Measurements from ENCODE around the gene SEC22A.
"Not testable (repeated sequence)": the region's sequence is repeated elsewhere in the genome, so short reads cannot be mapped to it uniquely, and the experiment has no call there.

SEC22A gene

DNA sequence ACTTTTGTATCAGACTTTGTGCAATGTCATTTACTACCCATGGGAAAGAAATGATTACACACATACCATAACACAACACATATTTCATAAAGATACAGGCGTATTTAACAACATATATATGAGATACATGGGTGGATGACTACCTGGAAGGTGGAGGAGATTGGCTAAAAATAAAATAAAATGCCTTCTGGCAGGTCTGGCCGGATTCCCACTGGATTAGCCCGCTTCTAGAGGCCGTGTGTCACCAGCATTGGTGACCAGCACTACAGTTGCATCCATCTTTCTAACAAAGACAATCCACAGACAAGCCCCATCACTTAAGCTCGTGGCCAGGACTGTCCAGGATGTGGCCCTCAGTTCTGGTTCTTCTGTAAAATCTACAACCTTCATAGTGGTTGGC, 21.0 kb upstream of the SEC22A start:
- DNase-seq (ENCODE audit: low spot score): no peak

- DNase-seq (ENCODE audit: low spot score): peak; percentile 21
Measured at GRCh38 chr3:123186695-123187094, 15.0 kb upstream of the SEC22A start.

- DNase-seq (ENCODE audit: low spot score): peak; percentile 46
Measured at GRCh38 chr3:123188058-123188457, 13.7 kb upstream of the SEC22A start.

GRCh38 chr3:123193448-123194101, 8.2 kb upstream of the SEC22A start:
- no peak for DNase-seq (ENCODE audit: low spot score)

DNA sequence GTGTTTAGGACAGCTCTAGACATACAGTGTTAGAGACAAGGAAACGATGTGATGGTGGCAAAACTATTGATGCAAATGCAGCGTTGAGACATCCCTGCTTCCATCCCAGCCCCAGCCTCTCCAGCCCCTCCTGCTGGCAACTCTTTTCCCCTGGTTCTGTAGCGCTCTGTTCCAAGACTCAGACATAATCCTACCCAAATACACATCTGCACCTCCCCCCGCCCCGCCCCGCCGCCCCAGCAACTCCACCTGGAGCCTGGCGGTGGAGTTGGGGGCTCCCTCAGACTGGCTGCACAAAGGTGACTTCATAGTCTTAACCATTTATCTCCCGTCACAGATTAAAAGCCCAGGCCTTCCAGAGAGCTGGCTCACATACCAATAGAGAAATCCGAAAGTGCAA, 7.2 kb upstream of the SEC22A start:
- DNase-seq (ENCODE audit: low spot score): no peak

DNA sequence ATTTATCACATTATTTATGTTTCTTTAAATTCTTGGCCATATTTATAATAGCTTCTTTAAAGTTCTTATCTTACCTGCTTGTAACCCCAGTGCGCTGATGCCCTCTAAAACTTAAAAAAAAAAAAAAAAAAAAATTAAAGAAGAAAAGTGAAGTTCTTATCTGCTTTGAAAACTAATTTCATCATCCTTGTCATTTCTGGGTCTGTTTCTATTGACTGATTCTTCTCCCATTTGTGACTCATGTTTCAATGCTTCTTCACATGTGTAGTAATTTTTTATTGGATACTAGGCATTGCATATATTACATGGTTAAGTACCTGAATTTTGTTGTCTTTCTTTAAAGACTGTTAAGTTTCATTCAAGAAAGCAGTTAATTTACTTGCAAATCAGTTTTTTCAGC, 3.4 kb upstream of the SEC22A start:
- no peak for DNase-seq (ENCODE audit: low spot score)

GRCh38 chr3:123201223-123201556, 553 bp upstream of the SEC22A start:
- no peak for DNase-seq (ENCODE audit: low spot score)

DNA sequence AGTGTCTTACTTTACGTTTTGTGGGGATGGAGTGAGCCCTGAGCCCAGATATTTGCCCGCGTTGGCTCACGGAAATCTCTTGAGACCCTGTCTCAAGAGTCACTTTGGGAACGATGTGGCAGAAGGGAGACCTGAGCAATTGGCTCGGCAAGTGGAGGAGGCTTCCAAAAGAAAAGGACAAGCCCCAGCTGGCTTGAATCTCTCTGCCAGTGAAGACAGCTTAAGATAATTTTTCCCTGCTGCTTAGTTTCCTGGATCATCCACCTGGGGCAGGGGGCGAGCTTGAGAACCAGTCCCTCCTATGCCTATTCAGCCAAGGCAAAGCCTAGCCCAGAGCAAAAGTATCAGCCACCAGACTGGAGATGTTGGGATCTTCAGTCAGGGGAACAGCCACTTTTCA, 708 bp downstream of the SEC22A start:
- DNase-seq (ENCODE audit: low spot score): peak; percentile 13

DNA sequence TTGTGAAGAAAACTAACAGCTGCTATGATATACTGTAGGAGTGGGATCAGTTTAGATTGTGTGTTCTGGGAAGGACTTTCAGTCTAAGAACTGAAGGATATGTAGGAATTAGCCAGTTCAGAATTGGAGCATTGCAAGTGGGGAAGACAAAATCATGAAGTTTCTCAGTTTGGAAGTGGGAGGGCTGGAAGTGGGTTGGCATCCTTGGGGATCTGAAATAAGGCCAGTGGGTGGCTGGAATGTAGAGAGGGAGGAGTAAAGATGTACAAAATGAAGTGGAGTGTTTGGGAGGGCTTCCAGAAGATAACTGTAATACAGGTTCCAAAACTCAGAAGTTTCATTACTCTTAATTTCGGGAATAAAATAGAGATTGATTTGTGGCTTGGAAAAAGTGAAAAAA, 17.2 kb downstream of the SEC22A start:
- no peak for DNase-seq (ENCODE audit: low spot score)

DNA sequence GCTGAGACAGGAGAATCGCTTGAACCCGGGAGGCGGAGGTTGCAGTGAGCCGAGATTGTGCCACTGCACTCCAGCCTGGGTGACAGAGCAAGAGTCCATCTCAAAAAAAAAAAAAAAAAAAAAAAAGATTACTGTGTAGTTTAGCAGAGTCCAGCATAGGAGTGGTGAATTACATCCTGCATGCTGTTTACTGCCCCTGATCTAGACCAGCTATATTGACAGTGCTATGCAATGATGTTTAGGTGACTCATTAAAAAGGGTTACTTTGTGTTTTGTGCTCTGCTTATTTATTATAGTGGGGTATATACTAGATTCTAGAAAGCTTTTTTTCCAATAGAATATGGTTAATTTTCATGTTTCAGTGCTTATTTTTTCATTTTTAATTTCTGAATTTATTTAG, 19.6 kb downstream of the SEC22A start:
- not testable (repeated sequence) for DNase-seq (ENCODE audit: low spot score)

GRCh38 chr3:123225016-123225415, 23.3 kb downstream of the SEC22A start:
- no peak for DNase-seq (ENCODE audit: low spot score)

DNA sequence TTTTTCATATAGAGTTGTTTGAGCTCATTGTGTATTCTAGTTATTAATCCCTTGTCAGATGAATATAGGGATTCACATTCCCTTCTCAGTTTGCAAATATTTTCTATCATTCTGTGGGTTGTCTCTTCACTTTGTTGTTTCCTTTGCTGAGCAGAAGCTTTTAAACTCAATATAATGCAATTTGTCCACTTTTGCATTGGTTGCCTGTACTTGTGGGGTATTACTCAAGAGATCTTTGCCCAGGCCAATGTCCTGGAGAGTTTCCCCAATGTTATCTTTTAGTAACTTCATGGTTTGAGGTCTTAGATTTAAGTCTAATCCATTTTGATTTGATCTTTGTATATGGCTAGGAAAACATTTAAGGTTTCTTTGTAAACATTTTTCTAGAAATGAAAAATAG, 24.8 kb downstream of the SEC22A start:
- no peak for DNase-seq (ENCODE audit: low spot score)

GRCh38 chr3:123229145-123229544, 27.4 kb downstream of the SEC22A start:
- DNase-seq (ENCODE audit: low spot score): no peak

GRCh38 chr3:123236902-123237301, 35.2 kb downstream of the SEC22A start:
- no peak for DNase-seq (ENCODE audit: low spot score)

GRCh38 chr3:123239186-123239585, 37.4 kb downstream of the SEC22A start:
- DNase-seq (ENCODE audit: low spot score): not testable (repeated sequence)

GRCh38 chr3:123239756-123240155, 38.0 kb downstream of the SEC22A start:
- DNase-seq (ENCODE audit: low spot score): no peak

- no peak for DNase-seq (ENCODE audit: low spot score)
Measured at GRCh38 chr3:123244128-123244527, 42.4 kb downstream of the SEC22A start.

- no peak for DNase-seq (ENCODE audit: low spot score)
Measured at GRCh38 chr3:123246866-123247265, 45.1 kb downstream of the SEC22A start.

DNA sequence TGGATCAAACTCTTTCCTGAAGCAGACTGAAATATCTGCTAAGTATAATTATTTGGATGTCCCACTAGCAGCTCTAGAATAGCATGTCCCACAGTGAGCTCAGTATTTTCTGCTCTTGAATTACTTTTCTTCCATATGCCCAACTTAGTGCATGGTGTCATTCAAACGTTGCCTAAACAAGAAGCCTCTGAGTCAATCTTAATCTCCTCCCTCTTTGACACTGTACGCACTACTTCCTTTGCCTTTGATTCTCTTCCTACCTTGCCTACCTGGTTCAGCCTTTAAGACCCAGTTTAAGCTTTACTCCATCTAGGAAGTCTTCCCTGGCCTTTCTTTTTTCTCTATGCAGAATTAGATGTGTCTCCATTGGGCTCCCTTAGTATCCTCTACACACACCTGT, 54.5 kb downstream of the SEC22A start:
- no peak for DNase-seq (ENCODE audit: low spot score)

- peak; percentile 35 for DNase-seq (ENCODE audit: low spot score)
Measured at GRCh38 chr3:123258359-123258758, 56.6 kb downstream of the SEC22A start.

GRCh38 chr3:123258811-123259420, 57.2 kb downstream of the SEC22A start:
- DNase-seq (ENCODE audit: low spot score): peak; percentile 65

- DNase-seq (ENCODE audit: low spot score): no peak
Measured at GRCh38 chr3:123261666-123262065, 59.9 kb downstream of the SEC22A start.

- DNase-seq (ENCODE audit: low spot score): no peak
Measured at GRCh38 chr3:123262226-123262625, 60.5 kb downstream of the SEC22A start.

- DNase-seq (ENCODE audit: low spot score): no peak
Measured at GRCh38 chr3:123262868-123263267, 61.1 kb downstream of the SEC22A start.
